ENCODE measurements around the gene ZNF727.
"Not testable (repeated sequence)": the region's sequence is repeated elsewhere in the genome, so short reads cannot be mapped to it uniquely, and the experiment has no call there.

Gene ZNF727

DNA sequence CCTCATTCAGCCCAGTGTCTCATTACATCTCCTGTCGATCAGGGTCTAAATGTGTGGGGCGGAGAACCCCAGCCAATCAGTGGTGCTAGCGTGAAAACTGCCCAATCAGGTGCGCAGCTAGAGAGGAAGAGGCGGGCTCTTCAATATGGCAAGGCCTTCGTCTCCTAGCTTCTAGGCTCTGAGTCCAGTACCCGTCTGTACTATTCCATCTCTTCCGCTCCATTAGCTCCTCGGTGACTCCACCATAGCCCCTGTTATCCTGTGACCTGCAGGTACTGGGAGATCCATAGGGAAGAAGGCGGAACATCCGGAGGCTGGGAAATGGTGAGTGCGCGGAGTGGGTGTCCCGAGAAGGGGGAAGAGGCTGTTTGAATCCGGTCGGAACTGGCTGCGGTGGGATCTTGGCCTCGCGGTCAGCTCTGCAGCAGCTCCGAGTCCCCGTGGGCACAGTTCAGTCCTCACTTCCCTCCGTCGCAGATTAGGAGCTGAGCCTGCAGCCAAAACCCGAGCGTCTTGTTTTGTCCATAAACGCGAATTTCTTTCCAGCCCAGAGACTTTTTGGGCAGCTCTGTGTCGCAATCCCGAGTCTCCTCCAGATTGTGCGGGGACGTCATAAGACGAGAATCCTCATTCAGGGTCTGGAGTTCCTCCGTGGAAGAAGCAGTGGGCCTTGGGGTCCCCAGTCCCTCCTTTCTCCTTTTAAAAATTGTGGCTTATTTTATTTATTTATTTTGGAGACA is at the start of gene ZNF727:
TSS of gene ZNF727 (plus strand) at position 134 of the 740 bp plus-strand sequence. CDS start at position 322, 188 bp downstream.
- DNase-seq: no peak

DNA sequence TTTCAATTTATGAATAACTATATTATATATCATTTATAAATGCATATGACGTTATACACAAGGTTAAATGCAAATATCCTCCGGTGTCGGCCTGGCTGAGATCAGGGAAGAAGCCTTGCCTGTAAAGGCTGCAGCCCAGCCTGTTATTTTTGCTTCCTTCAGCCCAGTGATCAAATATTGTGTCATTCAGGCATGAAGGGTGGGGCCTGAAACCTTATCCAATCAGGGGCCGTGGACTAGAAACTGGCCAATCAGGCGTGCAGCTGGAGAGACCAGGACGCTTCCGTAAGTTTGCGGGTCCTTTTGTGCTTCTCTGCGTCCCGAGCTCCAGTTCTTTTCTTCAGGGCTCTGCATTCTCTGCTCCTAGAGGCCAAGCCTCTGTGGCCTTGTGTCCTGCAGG is 46.7 kb upstream of the ZNF727 start, which contains the start of gene ZNF722:
TSS of gene ZNF722 (plus strand) at position 301 of the 400 bp plus-strand sequence. CDS start 113 bp downstream, outside the sequence.
- DNase-seq: no peak

GRCh38 chr7:64015496-64015895 is 29.7 kb upstream of the ZNF727 start:
- DNase-seq: not testable (repeated sequence)

GRCh38 chr7:64035388-64035787 is 9.8 kb upstream of the ZNF727 start:
- no peak for DNase-seq

DNA sequence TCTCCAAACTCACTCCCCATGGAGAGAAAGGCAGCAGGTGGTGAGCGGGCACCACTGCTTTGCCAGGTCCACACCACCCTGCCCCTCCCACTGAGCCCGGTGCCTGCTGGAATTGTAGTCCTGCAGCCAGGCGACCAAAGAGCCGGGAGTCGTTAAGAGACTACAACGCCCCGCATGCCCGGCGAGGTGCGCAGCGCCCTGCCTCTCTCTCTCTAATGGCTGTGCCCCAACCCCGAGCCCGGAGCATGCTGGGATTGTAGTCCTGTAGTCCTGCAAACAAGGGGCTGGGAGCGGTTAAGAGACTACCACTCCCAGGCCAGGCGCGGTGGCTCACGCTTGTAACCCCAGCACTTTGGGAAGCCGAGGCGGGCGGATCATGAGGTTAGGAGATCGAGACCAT is 8.1 kb upstream of the ZNF727 start:
- DNase-seq: no peak

DNA sequence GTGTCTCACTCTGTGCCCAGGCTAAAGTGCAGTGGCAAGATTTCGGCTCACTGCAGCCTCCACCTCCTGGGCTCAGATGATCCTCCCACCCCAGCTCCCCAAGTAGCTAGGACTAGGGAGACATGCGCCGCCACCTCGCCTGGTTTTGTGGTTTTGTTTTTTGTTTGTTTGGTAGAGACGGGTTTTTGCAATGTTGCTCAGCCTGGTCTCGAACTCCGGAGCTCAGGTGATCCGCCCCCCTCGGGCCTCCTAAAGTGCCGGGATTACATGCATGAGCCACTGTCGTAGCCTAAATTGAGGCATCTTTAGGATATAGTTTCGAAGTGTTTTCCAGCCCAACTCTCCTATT is 781 bp downstream of the ZNF727 start:
- DNase-seq: no peak

- DNase-seq: not testable (repeated sequence)
Observed at GRCh38 chr7:64077837-64078698, 32.8 kb downstream of the ZNF727 start.

- no peak for DNase-seq
Observed at GRCh38 chr7:64078699-64078994, 33.4 kb downstream of the ZNF727 start.

DNA sequence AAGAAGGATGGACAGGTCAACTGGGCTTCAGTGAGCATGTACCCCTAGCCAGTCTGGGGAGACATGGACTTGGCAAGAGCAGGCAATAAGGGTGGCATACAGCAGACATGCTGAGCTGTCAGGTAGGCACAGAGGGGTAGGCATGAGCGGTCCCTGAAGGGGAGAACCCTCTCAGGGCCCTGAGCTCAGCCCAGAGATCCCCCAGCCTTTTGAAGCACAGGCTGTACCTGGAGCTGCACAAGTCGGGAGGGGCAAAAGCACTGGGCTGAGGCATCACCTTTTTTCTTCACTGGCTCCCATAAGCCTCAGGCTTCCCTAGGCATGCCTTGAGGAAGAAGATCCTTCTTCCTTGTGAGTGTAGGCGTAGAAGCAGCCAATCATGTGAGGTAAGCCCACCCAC is 42.3 kb downstream of the ZNF727 start:
- no peak for DNase-seq

- not testable (repeated sequence) for DNase-seq
Observed at GRCh38 chr7:64088863-64089262, 43.6 kb downstream of the ZNF727 start.
